ENCODE data around the gene PSMD9. TPM values are rescaled to one million over a fixed set of nuclear protein-coding genes. Genes with fewer than 3 reads are reported as not detected.

The PSMD9 gene
- total RNA-seq, 1 experiment from 2014 or later, result 64.8 TPM

DNA sequence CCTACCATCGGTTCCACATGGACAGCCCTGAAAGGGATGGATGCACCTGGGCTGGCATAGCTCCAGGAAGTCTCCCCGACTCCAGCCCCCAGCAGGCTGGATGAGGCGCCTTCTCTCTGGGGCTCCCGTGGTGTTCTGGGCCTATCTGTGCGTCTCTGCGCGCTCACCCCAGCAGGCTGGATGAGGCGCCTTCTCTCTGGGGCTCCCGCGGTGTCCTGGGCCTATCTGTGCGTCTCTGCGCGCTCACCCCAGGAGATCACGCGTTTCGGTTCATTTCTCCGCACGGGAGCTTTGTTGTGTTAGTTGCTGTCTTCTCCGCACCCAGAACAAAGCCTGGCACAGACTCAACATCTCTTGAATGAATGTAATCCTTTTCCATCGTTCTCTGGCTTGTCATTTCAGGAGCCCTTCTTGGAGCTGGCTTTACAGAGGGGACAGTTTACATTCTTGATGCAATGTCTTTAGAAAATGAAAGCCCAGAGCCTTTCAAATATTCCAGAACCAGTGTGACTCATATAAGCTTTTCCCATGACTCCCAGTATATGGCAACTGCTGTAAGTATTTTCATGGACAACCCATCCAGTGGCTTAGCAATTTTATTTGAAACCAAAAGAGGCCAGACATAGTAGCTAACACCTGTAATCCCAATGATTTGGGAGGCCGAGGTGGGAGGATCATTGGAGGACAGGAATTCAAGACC, 70.1 kb downstream of the PSMD9 start:
- Histone ChIP-seq H3K79me2 (ENCODE audit: low read depth) (no peaks in the 10 kb centered on the region), H3K36me3 (ENCODE audit: low read depth) (no peaks in the 10 kb centered on the region), H4K20me1 (ENCODE audit: insufficient read depth) (no peaks in the 10 kb centered on the region), H3K4me1 (replicated peaks; ENCODE audit: insufficient read depth) (no peaks in the 10 kb centered on the region), H3K4me3 (no peak overlapping the region), H3K4me2 (no peak overlapping the region), H3F3A (ENCODE audit: insufficient read depth, low read depth) (no peaks in the 10 kb centered on the region), H3K9me3 (ENCODE audit: insufficient read depth, low read depth) (no peaks in the 10 kb centered on the region), H2AFZ (no peak overlapping the region), H3K27me3 (ENCODE audit: insufficient read depth, low read depth) (no peaks in the 10 kb centered on the region), H3K9me2 (ENCODE audit: insufficient read depth) (no peaks in the 10 kb centered on the region), H3K27ac (no peak overlapping the region)
- TF ChIP-seq EZH2 (IDR thresholded peaks at IDR 0.05; ENCODE audit: low read depth), result no peak
- TF ChIP-seq, protein P1, sequence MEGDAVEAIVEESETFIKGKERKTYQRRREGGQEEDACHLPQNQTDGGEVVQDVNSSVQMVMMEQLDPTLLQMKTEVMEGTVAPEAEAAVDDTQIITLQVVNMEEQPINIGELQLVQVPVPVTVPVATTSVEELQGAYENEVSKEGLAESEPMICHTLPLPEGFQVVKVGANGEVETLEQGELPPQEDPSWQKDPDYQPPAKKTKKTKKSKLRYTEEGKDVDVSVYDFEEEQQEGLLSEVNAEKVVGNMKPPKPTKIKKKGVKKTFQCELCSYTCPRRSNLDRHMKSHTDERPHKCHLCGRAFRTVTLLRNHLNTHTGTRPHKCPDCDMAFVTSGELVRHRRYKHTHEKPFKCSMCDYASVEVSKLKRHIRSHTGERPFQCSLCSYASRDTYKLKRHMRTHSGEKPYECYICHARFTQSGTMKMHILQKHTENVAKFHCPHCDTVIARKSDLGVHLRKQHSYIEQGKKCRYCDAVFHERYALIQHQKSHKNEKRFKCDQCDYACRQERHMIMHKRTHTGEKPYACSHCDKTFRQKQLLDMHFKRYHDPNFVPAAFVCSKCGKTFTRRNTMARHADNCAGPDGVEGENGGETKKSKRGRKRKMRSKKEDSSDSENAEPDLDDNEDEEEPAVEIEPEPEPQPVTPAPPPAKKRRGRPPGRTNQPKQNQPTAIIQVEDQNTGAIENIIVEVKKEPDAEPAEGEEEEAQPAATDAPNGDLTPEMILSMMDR (conservative IDR thresholded peaks at IDR 0.05), result no peak
- intact Hi-C loops (cut with micrococcal nuclease; ENCODE audit: unreplicated experiment), result no loop called here
- ChIA-PET POLR2A (ENCODE audit: unreplicated experiment) (interaction anchor here (0.6 kb wide), 1 partner anchor 37 kb away, joined by 14 read pairs; no protein-coding TSS in a partner anchor), CTCF (interaction anchor here (0.6 kb wide), 1 partner anchor 33 kb away, joined by 3 read pairs; no protein-coding TSS in a partner anchor)
- no peak for DNase-seq
- BruUV-seq (replicated peaks), result no TSS peak

DNA sequence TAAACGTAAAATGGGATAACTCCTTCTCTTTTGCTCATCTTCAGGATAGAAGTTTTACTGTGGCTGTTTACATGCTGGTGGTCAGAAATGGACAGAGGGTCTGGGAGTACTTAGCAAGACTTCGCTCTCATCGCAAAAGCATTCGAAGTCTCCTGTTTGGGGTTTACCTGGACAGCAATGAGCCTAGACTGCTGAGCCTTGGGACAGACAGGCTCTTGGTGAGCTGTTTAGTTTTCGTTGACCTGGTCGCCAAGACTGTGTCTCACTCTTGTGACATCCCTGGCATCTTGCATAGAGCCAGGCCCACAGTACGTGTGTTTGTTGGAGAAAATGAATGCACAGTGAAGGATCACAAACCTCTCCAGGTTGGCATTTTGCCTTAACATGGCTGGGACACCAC, 72.0 kb downstream of the PSMD9 start:
- ChIA-PET CTCF (no interaction called here), POLR2A (ENCODE audit: unreplicated experiment) (no interaction called here)
- Histone ChIP-seq H3K27me3 (ENCODE audit: insufficient read depth, low read depth) (no peaks in the 10 kb centered on the region), H3F3A (ENCODE audit: insufficient read depth, low read depth) (no peaks in the 10 kb centered on the region), H3K4me3 (no peak overlapping the region), H4K20me1 (ENCODE audit: insufficient read depth) (no peaks in the 10 kb centered on the region), H3K4me1 (replicated peaks; ENCODE audit: insufficient read depth) (no peaks in the 10 kb centered on the region), H3K4me2 (no peak overlapping the region), H3K79me2 (ENCODE audit: low read depth) (no peaks in the 10 kb centered on the region), H3K27ac (no peak overlapping the region), H3K9me2 (ENCODE audit: insufficient read depth) (no peaks in the 10 kb centered on the region), H3K36me3 (ENCODE audit: low read depth) (no peaks in the 10 kb centered on the region), H3K9me3 (ENCODE audit: insufficient read depth, low read depth) (no peaks in the 10 kb centered on the region), H2AFZ (no peak overlapping the region)
- intact Hi-C loops (cut with micrococcal nuclease; ENCODE audit: unreplicated experiment), result no loop called here
- no TSS peak for BruUV-seq (replicated peaks)
- no peak for TF ChIP-seq EZH2 (IDR thresholded peaks at IDR 0.05; ENCODE audit: low read depth)
- TF ChIP-seq, protein P1 (conservative IDR thresholded peaks at IDR 0.05), result no peak
- DNase-seq, result no peak

GRCh38 chr12:121961195-121961879, 72.7 kb downstream of the PSMD9 start:
- intact Hi-C loops (cut with micrococcal nuclease; ENCODE audit: unreplicated experiment), result no loop called here
- H3K4me3 ChIP-seq, result no peak overlapping the region
- no peaks in the 10 kb centered on the region for H3K9me3 ChIP-seq (ENCODE audit: insufficient read depth, low read depth)
- no peaks in the 10 kb centered on the region for H3F3A ChIP-seq (ENCODE audit: insufficient read depth, low read depth)
- H3K4me2 ChIP-seq, result no peak overlapping the region
- ChIA-PET CTCF (interaction anchor here (0.5 kb wide), 1 partner anchor 92 kb away, joined by 3 read pairs; no protein-coding TSS in a partner anchor), POLR2A (ENCODE audit: unreplicated experiment) (interaction anchor here (0.7 kb wide), 1 partner anchor 1310 kb away, joined by 3 read pairs; no protein-coding TSS in a partner anchor)
- no peak overlapping the region for H3K27ac ChIP-seq
- TF ChIP-seq, protein P1 (conservative IDR thresholded peaks at IDR 0.05), result no peak
- no peak for TF ChIP-seq EZH2 (IDR thresholded peaks at IDR 0.05; ENCODE audit: low read depth)
- no peak overlapping the region for H2AFZ ChIP-seq
- BruUV-seq (replicated peaks), result no TSS peak
- H3K9me2 ChIP-seq (ENCODE audit: insufficient read depth), result no peaks in the 10 kb centered on the region
- H3K4me1 ChIP-seq (replicated peaks; ENCODE audit: insufficient read depth), result no peaks in the 10 kb centered on the region
- H3K27me3 ChIP-seq (ENCODE audit: insufficient read depth, low read depth), result no peaks in the 10 kb centered on the region
- DNase-seq, result no peak
- no peaks in the 10 kb centered on the region for H3K79me2 ChIP-seq (ENCODE audit: low read depth)
- H3K36me3 ChIP-seq (ENCODE audit: low read depth), result no peaks in the 10 kb centered on the region
- no peaks in the 10 kb centered on the region for H4K20me1 ChIP-seq (ENCODE audit: insufficient read depth)
